GM23338 (cell line): Measurements from ENCODE around the gene SPATA1.

ENCODE experiments used
- CREB1 ChIP-seq: fragments of 250-450 bp; sonication (Bioruptor Pico); IDR thresholded peaks from 2 replicates; pipeline ENCODE4 v1.5.0; 2020; ENCODE audit warnings: low read depth, mild to moderate bottlenecking, moderate library complexity
- CTCF ChIP-seq, 2 experiments: fragments of 200-600 bp in 1 of 2; sonication (generic) in 1 of 2; conservative IDR thresholded peaks; 2 replicates each; pipeline versions ENCODE4 v1.5.1 to v1.6.1; 2016 to 2017; ENCODE audit warnings: antibody characterized with exemption in 2 of 2, low read depth in 2 of 2, mild to moderate bottlenecking in 2 of 2, moderate library complexity in 1 of 2
- ETS1 ChIP-seq: IDR thresholded peaks from 2 replicates; pipeline ENCODE4 v1.6.1; 2016; ENCODE audit warnings: antibody characterized with exemption
- EZH2 ChIP-seq: fragments of 200-600 bp; sonication (generic); IDR thresholded peaks from one replicate; pipeline ENCODE4 v1.8.0; 2017; ENCODE audit warnings: antibody characterized with exemption, mild to moderate bottlenecking, low read depth; ENCODE audit not compliant: unreplicated experiment
- EZH2phosphoT487 ChIP-seq: fragments of 200-600 bp; sonication (generic); IDR thresholded peaks from one replicate; pipeline ENCODE4 v1.8.1; 2018; ENCODE audit warnings: antibody characterized with exemption; ENCODE audit not compliant: unreplicated experiment
- JUNB ChIP-seq: IDR thresholded peaks from one replicate; pipeline ENCODE4 v1.6.1; 2016; ENCODE audit warnings: antibody characterized with exemption; ENCODE audit not compliant: unreplicated experiment
- NANOG ChIP-seq: IDR thresholded peaks from 2 replicates; pipeline ENCODE4 v1.6.1; 2016; ENCODE audit warnings: antibody characterized with exemption, borderline replicate concordance
- POLR2AphosphoS5 ChIP-seq: IDR thresholded peaks from 2 replicates; pipeline ENCODE4 v1.6.1; 2016; ENCODE audit warnings: antibody characterized with exemption, low read depth
- REST ChIP-seq: IDR thresholded peaks from one replicate; pipeline ENCODE4 v1.6.1; 2018; ENCODE audit warnings: antibody characterized with exemption; ENCODE audit not compliant: unreplicated experiment
- STAT1 ChIP-seq: IDR thresholded peaks from one replicate; pipeline ENCODE4 v1.6.1; 2016; ENCODE audit warnings: antibody characterized with exemption; ENCODE audit not compliant: unreplicated experiment
- ZNF114 ChIP-seq: fragments of 250-450 bp; sonication (Bioruptor Pico); IDR thresholded peaks from 2 replicates; pipeline ENCODE4 v1.5.0; 2020; ENCODE audit warnings: mild to moderate bottlenecking, moderate library complexity
- ZNF331 ChIP-seq: fragments of 250-450 bp; sonication (Bioruptor Pico); IDR thresholded peaks from 2 replicates; pipeline ENCODE4 v1.5.0; 2020; ENCODE audit warnings: low read depth, mild to moderate bottlenecking, moderate library complexity
- ZNF462 ChIP-seq: fragments of 250-450 bp; sonication (Bioruptor Pico); IDR thresholded peaks from 2 replicates; pipeline ENCODE4 v1.5.0; 2020; ENCODE audit warnings: mild to moderate bottlenecking, moderate library complexity

- no peak for TF ChIP-seq POLR2AphosphoS5
- TF ChIP-seq CTCF (conservative IDR thresholded peaks at IDR 0.05; ENCODE audit: low read depth in 2 of 2), result no peak
- TF ChIP-seq EZH2, result no peak
- no peak for TF ChIP-seq REST
- TF ChIP-seq JUNB, result no peak
- no peak for TF ChIP-seq CREB1
- no peak for TF ChIP-seq EZH2phosphoT487
- TF ChIP-seq NANOG, result no peak
- no peak for TF ChIP-seq ETS1
- no peak for TF ChIP-seq ZNF114 (CRISPR knock-in tag)
- no peak for TF ChIP-seq STAT1
- no peak for TF ChIP-seq ZNF331 (CRISPR knock-in tag)
- no peak for TF ChIP-seq ZNF462
These were observed 105.6 kb downstream of the SPATA1 start for GRCh38 chr1:84611796-84612195.
